GM19035 (cell line): Measurements from ENCODE around the gene PGRMC2.
"Not testable (repeated sequence)": the region's sequence is repeated elsewhere in the genome, so short reads cannot be mapped to it uniquely, and the experiment has no call there.

Experiments used
- ATAC-seq: cut with Tn5 transposase; IDR thresholded peaks from one replicate; pipeline ENCODE4 v1.9.1; 2021; ENCODE audit not compliant: unreplicated experiment

The PGRMC2 gene

GRCh38 chr4:128271551-128271950, 16.1 kb downstream of the PGRMC2 start:
- no peak for ATAC-seq

- ATAC-seq = no peak
Measured at GRCh38 chr4:128268970-128269369, 18.6 kb downstream of the PGRMC2 start.

- ATAC-seq = no peak
Measured at GRCh38 chr4:128267745-128268144, 19.9 kb downstream of the PGRMC2 start.

- ATAC-seq = not testable (repeated sequence)
Measured at GRCh38 chr4:128267171-128267570, 20.4 kb downstream of the PGRMC2 start.

- not testable (repeated sequence) for ATAC-seq
Measured at GRCh38 chr4:128265550-128265949, 22.1 kb downstream of the PGRMC2 start.

- ATAC-seq = not testable (repeated sequence)
Measured at GRCh38 chr4:128259889-128260288, 27.7 kb downstream of the PGRMC2 start.

GRCh38 chr4:128258166-128258565, 29.4 kb downstream of the PGRMC2 start:
- ATAC-seq = not testable (repeated sequence)

- no peak for ATAC-seq
Measured at GRCh38 chr4:128256539-128256938, 31.1 kb downstream of the PGRMC2 start.

- ATAC-seq = no peak
Measured at GRCh38 chr4:128255906-128256305, 31.7 kb downstream of the PGRMC2 start.

- no peak for ATAC-seq
Measured at GRCh38 chr4:128249787-128250668, 37.6 kb downstream of the PGRMC2 start.

- no peak for ATAC-seq
Measured at GRCh38 chr4:128247906-128248305, 39.7 kb downstream of the PGRMC2 start.

GRCh38 chr4:128245391-128245790, 42.2 kb downstream of the PGRMC2 start:
- not testable (repeated sequence) for ATAC-seq

GRCh38 chr4:128244379-128244778, 43.2 kb downstream of the PGRMC2 start:
- ATAC-seq = no peak

- no peak for ATAC-seq
Measured at GRCh38 chr4:128242601-128243000, 45.0 kb downstream of the PGRMC2 start.

- ATAC-seq = no peak
Measured at GRCh38 chr4:128241981-128242380, 45.6 kb downstream of the PGRMC2 start.

- peak; percentile 51 for ATAC-seq
Measured at GRCh38 chr4:128241425-128241913, 46.1 kb downstream of the PGRMC2 start.

GRCh38 chr4:128241019-128241418, 46.6 kb downstream of the PGRMC2 start:
- peak; percentile 56 for ATAC-seq

GRCh38 chr4:128234836-128235235, 52.8 kb downstream of the PGRMC2 start:
- ATAC-seq = no peak

GRCh38 chr4:128232719-128233118, 54.9 kb downstream of the PGRMC2 start:
- ATAC-seq = no peak

- ATAC-seq = no peak
Measured at GRCh38 chr4:128228845-128229795, 58.5 kb downstream of the PGRMC2 start.

- ATAC-seq = no peak
Measured at GRCh38 chr4:128227991-128228571, 59.5 kb downstream of the PGRMC2 start.
